IMR-90 (cell line): ENCODE data around the gene ENPP3. TPM values are rescaled to one million over a fixed set of nuclear protein-coding genes. Genes with fewer than 3 reads are reported as not detected.

Experiments
- ATAC-seq: fragments of 200-7000 bp; cut with Tn5 transposase; 2 replicates; pipeline ENCODE4 v1.9.1; 2020; ENCODE audit warnings: low read depth, mild to moderate bottlenecking, moderate library complexity
- BruUV-seq: library from RNA; stranded (reverse); fragments of 400-500 nt; replicated peaks from 2 replicates; lab custom pipeline; 2021; lab: Mats Ljungman, UMichigan
- CTCF ChIA-PET: fragments of 300-600 bp; formaldehyde crosslinking; extraction: SDS; loops from one replicate; lab custom pipeline; 2021; ENCODE audit warnings: antibody characterized with exemption; lab: Yijun Ruan, JAX
- POLR2A ChIA-PET: fragments of 300-600 bp; sonication (Branson Sonifier 250); formaldehyde crosslinking; loops from one replicate; lab custom pipeline; 2022; ENCODE audit warnings: antibody characterized with exemption; ENCODE audit not compliant: unreplicated experiment; lab: Charles Lee
- DNase-seq: peaks from one replicate; pipeline ENCODE4 v3.0.0; 2013
- H2AFZ ChIP-seq: replicated peaks from 2 replicates; pipeline ENCODE3; 2013; ENCODE audit warnings: low read length, mild to moderate bottlenecking; ENCODE audit not compliant: poor library complexity
- H2AK5ac ChIP-seq: 2 replicates; pipeline ENCODE4 v1.6.1; 2013; ENCODE audit warnings: low read depth, low read length, inconsistent platforms
- H2AK9ac ChIP-seq: replicated peaks from 2 replicates; pipeline ENCODE3; 2013; ENCODE audit warnings: mild to moderate bottlenecking, low read depth, low read length, moderate library complexity; ENCODE audit not compliant: poor library complexity
- H2BK120ac ChIP-seq: 2 replicates; pipeline ENCODE4 v1.6.1; 2013; ENCODE audit warnings: low read depth, low read length, inconsistent platforms
- H2BK15ac ChIP-seq: 3 replicates; pipeline ENCODE4 v1.6.1; 2013; ENCODE audit warnings: low read depth, low read length, inconsistent platforms
- H2BK20ac ChIP-seq: 2 replicates; pipeline ENCODE4 v1.6.1; 2013; ENCODE audit warnings: low read depth, mild to moderate bottlenecking, inconsistent platforms, low read length, moderate library complexity
- H2BK5ac ChIP-seq: 2 replicates; pipeline ENCODE4 v1.6.1; 2013; ENCODE audit warnings: mild to moderate bottlenecking, low read depth, low read length, inconsistent platforms; ENCODE audit not compliant: poor library complexity, severe bottlenecking
- H3K14ac ChIP-seq: replicated peaks from 2 replicates; pipeline ENCODE4 v1.6.1; 2013; ENCODE audit warnings: low read depth, low read length, inconsistent platforms
- H3K18ac ChIP-seq: 2 replicates; pipeline ENCODE4 v1.6.1; 2013; ENCODE audit warnings: low read depth, low read length, control low read depth
- H3K23ac ChIP-seq: 2 replicates; pipeline ENCODE4 v1.6.1; 2013; ENCODE audit warnings: low read depth, low read length, inconsistent platforms
- H3K27ac ChIP-seq: 2 replicates; pipeline ENCODE4 v1.5.1; 2013; ENCODE audit warnings: mild to moderate bottlenecking, control low read depth, low read length; ENCODE audit not compliant: insufficient read depth
- H3K27me3 ChIP-seq: 2 replicates; pipeline ENCODE4 v1.6.1; 2013; ENCODE audit warnings: low read length; ENCODE audit not compliant: control insufficient read depth, insufficient read depth
- H3K36me3 ChIP-seq: 2 replicates; pipeline ENCODE4 v1.6.1; 2013; ENCODE audit warnings: low read length, mixed read lengths; ENCODE audit not compliant: control insufficient read depth, insufficient read depth
- H3K4ac ChIP-seq: 2 replicates; pipeline ENCODE4 v1.6.1; 2013; ENCODE audit warnings: low read depth, low read length, inconsistent platforms
- H3K4me1 ChIP-seq: 2 replicates; pipeline ENCODE4 v1.6.1; 2013; ENCODE audit warnings: low read length, mixed read lengths; ENCODE audit not compliant: control insufficient read depth, insufficient read depth
- H3K4me2 ChIP-seq: 2 replicates; pipeline ENCODE4 v1.6.1; 2013; ENCODE audit warnings: low read depth, mild to moderate bottlenecking, control low read depth, low read length, moderate library complexity
- H3K4me3 ChIP-seq: 2 replicates; pipeline ENCODE4 v1.5.1; 2013; ENCODE audit warnings: low read depth, mild to moderate bottlenecking, control low read depth, low read length, moderate library complexity; ENCODE audit not compliant: insufficient read depth
- H3K56ac ChIP-seq: 2 replicates; pipeline ENCODE4 v1.6.1; 2013; ENCODE audit warnings: low read length, inconsistent platforms; ENCODE audit not compliant: insufficient read depth; ENCODE audit errors: extremely low read depth
- H3K79me1 ChIP-seq, 2 experiments: 2 replicates each; pipeline ENCODE4 v1.6.1; 2013; ENCODE audit warnings: low read length in 2 of 2, inconsistent platforms in 1 of 2, low read depth in 1 of 2
- H3K9ac ChIP-seq: 2 replicates; pipeline ENCODE4 v1.6.1; 2013; ENCODE audit warnings: low read depth, low read length, control low read depth
- H3K9me1 ChIP-seq: 2 replicates; pipeline ENCODE4 v1.6.1; 2013; ENCODE audit warnings: low read length, inconsistent platforms; ENCODE audit not compliant: insufficient read depth
- H3K9me3 ChIP-seq: 2 replicates; pipeline ENCODE4 v1.6.1; 2013; ENCODE audit warnings: low read length; ENCODE audit not compliant: control insufficient read depth, insufficient read depth
- H4K20me1 ChIP-seq: 2 replicates; pipeline ENCODE4 v1.6.1; 2013; ENCODE audit warnings: low read length, inconsistent platforms; ENCODE audit not compliant: insufficient read depth
- H4K5ac ChIP-seq: 2 replicates; pipeline ENCODE4 v1.6.1; 2013; ENCODE audit warnings: mild to moderate bottlenecking, low read depth, low read length, control low read depth
- H4K8ac ChIP-seq, 2 experiments: 2 replicates each; pipeline ENCODE4 v1.6.1; 2013; ENCODE audit warnings: low read depth in 2 of 2, low read length in 2 of 2, control low read depth in 1 of 2, inconsistent platforms in 1 of 2
- H4K91ac ChIP-seq: 2 replicates; pipeline ENCODE4 v1.6.1; 2013; ENCODE audit warnings: low read depth, low read length, inconsistent platforms; ENCODE audit not compliant: insufficient read depth
- CEBPB ChIP-seq: IDR thresholded peaks from 2 replicates; pipeline ENCODE4 v1.6.1; 2012; ENCODE audit warnings: low read depth, low read length, improper control_type of control experiment
- MAFK ChIP-seq: IDR thresholded peaks from 2 replicates; pipeline ENCODE4 v1.6.1; 2012; ENCODE audit warnings: low read depth, low read length, improper control_type of control experiment
- WGBS, 2 experiments: methylation state at CpG; one replicate each; pipeline versions ENCODE4 v1.1.5 to v1.1.7; 2013; ENCODE audit warnings: missing lambda C conversion rate in 2 of 2; ENCODE audit not compliant: insufficient read length in 1 of 2; ENCODE audit errors: extremely low coverage in 2 of 2; 5-methylcytosine and 5-hydroxymethylcytosine counted together
- dilution Hi-C: fragments of 300-500 bp; cut with HindIII; formaldehyde crosslinking; loops from one replicate; pipeline ENCODE4 v1.14.3; 2018; ENCODE audit warnings: low sequenced_read_pairs; ENCODE audit not compliant: unreplicated experiment
- in situ Hi-C: fragments of 300-500 bp; cut with MboI; formaldehyde crosslinking; loops from 3 replicates; pipeline ENCODE4 v1.14.3; 2019; ENCODE audit warnings: low sequenced_read_pairs, inconsistent platforms, mixed read lengths
- intact Hi-C: fragments of 100-400 bp; cut with micrococcal nuclease; formaldehyde crosslinking; loops from 2 replicates; pipeline ENCODE4 v1.10.0; 2022
- polyA plus RNA-seq, 3 experiments: library from polyadenylated mRNA; depleted of rRNA; stranded (reverse); fragments of >200 nt; gene quantifications; 2 replicates each; pipeline ENCODE4 v1.2.3, GENCODE V29; 2012; ENCODE audit warnings: low replicate concordance in 1 of 3
- total RNA-seq: library from RNA; depleted of rRNA; stranded (reverse); fragments of >200 nt; gene quantifications from 2 replicates; pipeline ENCODE4 v1.2.3, GENCODE V29; 2012

ENPP3 gene
- total and polyA plus RNA-seq, 2 of the 4 experiments (the other 2 are of a cell fraction), result under 0.01 to 0.05 TPM

DNA sequence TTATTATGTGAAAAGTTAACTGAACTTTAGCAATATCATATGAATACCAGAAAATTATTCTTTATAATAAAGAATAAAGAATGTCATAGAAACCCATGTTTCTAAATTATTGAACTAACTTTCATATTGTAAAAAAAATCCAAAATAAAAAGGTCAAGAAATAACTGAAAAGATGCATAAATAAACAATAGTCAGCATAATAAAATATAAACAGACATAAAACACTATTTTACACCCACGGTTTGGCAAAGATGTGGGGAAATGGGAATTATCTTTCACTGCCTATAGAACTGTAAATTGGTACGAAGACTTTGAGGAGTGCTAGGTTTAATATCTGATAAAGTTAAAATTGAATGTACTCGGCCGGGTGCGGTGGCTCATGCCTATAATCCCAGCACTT is 108.4 kb downstream of the ENPP3 start:
- Histone ChIP-seq H3K56ac (no peak overlapping the region), H3K79me1 (no peaks in the 10 kb centered on the region), H2BK15ac (no peak overlapping the region), H2AK9ac (no peak overlapping the region), H3K4me2 (no peak overlapping the region), H3K4ac (no peak overlapping the region), H2AFZ (no peak overlapping the region), H3K27me3 (no peaks in the 10 kb centered on the region), H2AK5ac (no peak overlapping the region), H3K18ac (no peak overlapping the region), H3K9me1 (no peaks in the 10 kb centered on the region), H4K5ac (no peak overlapping the region), H3K23ac (no peak overlapping the region), H3K14ac (no peak overlapping the region), H4K8ac (no peak overlapping the region), H3K27ac (no peak overlapping the region), H3K4me1 (no peaks in the 10 kb centered on the region), H3K4me3 (no peak overlapping the region), H3K9ac (no peak overlapping the region), H2BK120ac (no peak overlapping the region), H4K20me1 (no peaks in the 10 kb centered on the region), H3K36me3 (no peaks in the 10 kb centered on the region), H3K9me3 (no peaks in the 10 kb centered on the region), H2BK20ac (no peak overlapping the region), H4K91ac (no peak overlapping the region), H2BK5ac (no peak overlapping the region)
- no peak for ATAC-seq
- in situ Hi-C loops (no loop called here), dilution Hi-C loops (no loop called here), intact Hi-C loops (no loop called here)
- DNase-seq, result no peak
- ChIA-PET POLR2A (no interaction called here), CTCF (no interaction called here)
- no peak for TF ChIP-seq CEBPB
- TF ChIP-seq MAFK, result peak; percentile 62
- BruUV-seq, result no TSS peak
- no CpG with 5 or more reads among the region's 5 CpGs for WGBS, 2 experiments
